ENCODE data around the gene LAMB3.

GRCh38 chr1:209614151-209614420, 38.1 kb downstream of the LAMB3 start:
- TF ChIP-seq CTCF (IDR thresholded peaks at IDR 0.05) (no peak), POLR2A (IDR thresholded peaks at IDR 0.05) (no peak)

Measured in lower leg skin (tissue), 3 donors.